GM12878 (cell line): ENCODE data around the gene GDNF. TPM values are rescaled to one million over a fixed set of nuclear protein-coding genes. Genes with fewer than 3 reads are reported as not detected.
A peak's percentile ranks its signal among the peaks of the same experiment; 100 is the strongest.

ENCODE experiments used
- ATAC-seq: fragments of 200-7000 bp; cut with Tn5 transposase; 3 replicates; pipeline ENCODE4 v1.9.1; 2020; ENCODE audit warnings: mild to moderate bottlenecking, moderate library complexity
- BruUV-seq: library from RNA; stranded (reverse); fragments of 400-500 nt; replicated peaks from 2 replicates; lab custom pipeline; 2021; lab: Mats Ljungman, UMichigan
- CTCF ChIA-PET: fragments of 300-600 bp; sonication (Branson Sonifier 250); formaldehyde crosslinking; extraction: SDS; loops from one replicate; lab custom pipeline; 2021; ENCODE audit warnings: inconsistent platforms; lab: Yijun Ruan, JAX
- POLR2A ChIA-PET: fragments of 350-600 bp; formaldehyde crosslinking; extraction: SDS; loops from one replicate; lab custom pipeline; 2021; ENCODE audit warnings: inconsistent platforms; lab: Charles Lee
- RAD21 ChIA-PET: fragments of 300-600 bp; sonication (Branson Sonifier 250); formaldehyde crosslinking; loops from one replicate; lab custom pipeline; 2023; ENCODE audit warnings: antibody characterized with exemption; ENCODE audit not compliant: unreplicated experiment; lab: Charles Lee
- SMC1A ChIA-PET: fragments of 300-600 bp; sonication (Branson Sonifier 250); formaldehyde crosslinking; loops from one replicate; lab custom pipeline; 2023; ENCODE audit not compliant: unreplicated experiment, uncharacterized antibody; lab: Charles Lee
- DNase-seq: peaks from one replicate; pipeline ENCODE4 v3.0.0-alpha.2; 2011; ENCODE audit warnings: low read depth, low spot score
- FAIRE-seq: peaks from 3 replicates; lab custom pipeline; 2011; peaks lifted over from hg19 to GRCh38; lab: Jason Lieb, UNC
- H2AFZ ChIP-seq: 2 replicates; pipeline ENCODE4 v1.6.0; 2011; ENCODE audit warnings: low read depth, low read length, control low read depth; ENCODE audit not compliant: control insufficient read depth
- H3K27ac ChIP-seq: 2 replicates; pipeline ENCODE4 v1.5.1; 2011; ENCODE audit warnings: control low read depth; ENCODE audit not compliant: control insufficient read depth, insufficient read depth
- H3K27me3 ChIP-seq, 2 experiments: replicated peaks in 1 of 2; 2 replicates each; pipeline versions ENCODE4 v1.6.0 to v1.6.1; 2011; ENCODE audit warnings: low read length in 1 of 2; ENCODE audit not compliant: control insufficient read depth in 2 of 2, insufficient read depth in 2 of 2
- H3K36me3 ChIP-seq, 2 experiments: 2 replicates each; pipeline ENCODE4 v1.5.1; 2011; ENCODE audit warnings: low read length in 1 of 2; ENCODE audit not compliant: control insufficient read depth in 2 of 2, insufficient read depth in 2 of 2
- H3K4me1 ChIP-seq: 2 replicates; pipeline ENCODE4 v1.6.1; 2011; ENCODE audit warnings: mild to moderate bottlenecking, low read length, moderate library complexity, mixed read lengths; ENCODE audit not compliant: control insufficient read depth, insufficient read depth
- H3K4me2 ChIP-seq: 2 replicates; pipeline ENCODE4 v1.6.0; 2011; ENCODE audit warnings: control low read depth; ENCODE audit not compliant: control insufficient read depth, insufficient read depth
- H3K4me3 ChIP-seq: fragments of 200-600 bp; sonication (generic); 2 replicates; pipeline ENCODE4 v1.5.1; 2016
- H3K79me2 ChIP-seq: 2 replicates; pipeline ENCODE4 v1.6.0; 2011; ENCODE audit warnings: low read length; ENCODE audit not compliant: control insufficient read depth, insufficient read depth
- H3K9ac ChIP-seq: 2 replicates; pipeline ENCODE4 v1.8.0; 2011; ENCODE audit warnings: low read length, control low read depth, mixed read lengths; ENCODE audit not compliant: control insufficient read depth, insufficient read depth
- H3K9me3 ChIP-seq: replicated peaks from 3 replicates; pipeline ENCODE4 v1.5.1; 2011; ENCODE audit warnings: mild to moderate bottlenecking, low read length; ENCODE audit not compliant: control insufficient read depth, insufficient read depth
- H4K20me1 ChIP-seq: 2 replicates; pipeline ENCODE4 v1.6.0; 2011; ENCODE audit not compliant: control insufficient read depth, insufficient read depth
- DPF2 ChIP-seq: fragments of 450-650 bp; IDR thresholded peaks from 2 replicates; pipeline ENCODE4 v1.6.1; 2017; ENCODE audit warnings: mild to moderate bottlenecking
- E2F4 ChIP-seq: IDR thresholded peaks from 2 replicates; pipeline ENCODE4 v1.6.1; 2012; ENCODE audit warnings: low read depth, low read length, improper control_type of control experiment
- E2F8 ChIP-seq: fragments of 450-650 bp; IDR thresholded peaks from 2 replicates; pipeline ENCODE4 v1.6.1; 2018; ENCODE audit warnings: mild to moderate bottlenecking, low read depth, moderate library complexity; ENCODE audit not compliant: partially characterized antibody
- IRF5 ChIP-seq: fragments of 450-650 bp; IDR thresholded peaks from 2 replicates; pipeline ENCODE4 v1.6.1; 2017; ENCODE audit warnings: borderline replicate concordance
- MEF2A ChIP-seq: IDR thresholded peaks from 2 replicates; pipeline ENCODE4 v1.6.1; 2011; ENCODE audit warnings: low read depth, mild to moderate bottlenecking, low read length, moderate library complexity; ENCODE audit not compliant: insufficient read depth
- MLLT1 ChIP-seq: fragments of 450-650 bp; IDR thresholded peaks from 2 replicates; pipeline ENCODE4 v1.6.1; 2016; ENCODE audit warnings: mild to moderate bottlenecking
- NFIC ChIP-seq: IDR thresholded peaks from 2 replicates; pipeline ENCODE4 v1.6.1; 2012; ENCODE audit warnings: low read depth, mild to moderate bottlenecking, inconsistent platforms, low read length, moderate library complexity
- NFYA ChIP-seq: IDR thresholded peaks from 2 replicates; pipeline ENCODE4 v1.6.1; 2011; ENCODE audit warnings: low read depth, mild to moderate bottlenecking, low read length, improper control_type of control experiment, borderline replicate concordance
- SKIL ChIP-seq: fragments of 450-650 bp; IDR thresholded peaks from 2 replicates; pipeline ENCODE4 v1.6.1; 2017; ENCODE audit warnings: mild to moderate bottlenecking, low read depth, inconsistent platforms; ENCODE audit not compliant: poor library complexity, severe bottlenecking
- ZZZ3 ChIP-seq: IDR thresholded peaks from 2 replicates; pipeline ENCODE4 v1.6.1; 2011; ENCODE audit warnings: low read depth; ENCODE audit not compliant: control insufficient read depth, insufficient read length
- WGBS: methylation state at CpG from one replicate; pipeline ENCODE4 v1.1.6; 2016; ENCODE audit warnings: low lambda C conversion rate; ENCODE audit not compliant: insufficient replicate concordance, insufficient coverage; ENCODE audit errors: missing lambda C conversion rate; 5-methylcytosine and 5-hydroxymethylcytosine counted together
- in situ Hi-C: fragments of 300-500 bp; cut with MboI; formaldehyde crosslinking; loops from 9 replicates; pipeline ENCODE4 v1.14.3; 2018; ENCODE audit warnings: mixed read lengths
- intact Hi-C: fragments of 100-400 bp; cut with micrococcal nuclease; formaldehyde crosslinking; loops from one replicate; pipeline ENCODE4 v1.14.2; 2022; ENCODE audit not compliant: unreplicated experiment
- polyA plus RNA-seq, 11 experiments: library from polyadenylated mRNA; depleted of rRNA in 4 of 11; unstranded in 6 of 11; stranded (reverse) in 5 of 11; fragments of >200 nt; fragmentation: Nextera tagmentation in 4 of 11; fragmentation: Illumina TruSeq in 1 of 11; extraction: Ambion mirVana in 4 of 11; extraction: Trizol in 1 of 11; gene quantifications; 1 replicate in 1 of 11; 2 replicates in 10 of 11; pipeline versions ENCODE4 v1.2.1 to v1.2.3, GENCODE V29; 2011 to 2016; ENCODE audit warnings: inconsistent platforms in 2 of 11, missing spikeins in 2 of 11, low read depth in 1 of 11
- total RNA-seq, 4 experiments: library from RNA; depleted of rRNA in 3 of 4; stranded (reverse); fragments of >200 nt in 3 of 4; fragmentation: Illumina TruSeq in 1 of 4; extraction: Trizol in 1 of 4; gene quantifications; 2 replicates each; pipeline versions ENCODE4 v1.2.1 to v1.2.3, GENCODE V29; 2013 to 2021
- TF ChIP-seq, protein P1 (sequence below): IDR thresholded peaks from 2 replicates; pipeline ENCODE4 v1.6.1; 2011; ENCODE audit warnings: borderline replicate concordance, low read depth, mild to moderate bottlenecking, moderate library complexity, low read length; ENCODE audit not compliant: insufficient read depth, poor library complexity, severe bottlenecking

Gene GDNF
- total and polyA plus RNA-seq, 10 of the 15 experiments (the other 5 are each of a cell fraction or from before 2014, with no cell fraction given): not detected

DNA sequence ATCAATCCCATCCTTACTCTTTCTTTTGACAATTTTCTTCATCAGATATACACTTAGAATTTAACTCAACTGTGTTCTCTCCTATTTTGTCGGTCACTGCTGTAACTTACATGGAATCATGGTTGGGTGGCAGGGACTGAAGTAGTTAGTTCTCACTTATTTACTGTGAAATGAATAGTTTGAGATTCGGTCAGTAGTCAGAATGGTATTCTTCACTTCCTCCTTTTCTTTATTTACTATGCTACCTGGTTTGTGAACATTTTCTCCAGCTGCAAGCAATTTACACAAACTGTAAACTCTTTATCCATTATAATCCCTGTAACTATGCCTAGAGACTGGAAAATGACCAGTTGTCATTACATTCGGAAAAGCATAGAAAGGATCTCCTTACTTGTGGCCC lies 41.5 kb upstream of the GDNF start:
- Histone ChIP-seq H3K9ac (no peak overlapping the region), H3K4me1 (peaks cover 6% of the 10 kb centered on the region; the same call in 1 of the 2 replicates), H3K4me3 (no peak overlapping the region), H2AFZ (no peak overlapping the region), H3K27ac (no peak overlapping the region), H4K20me1 (no peaks in the 10 kb centered on the region), H3K9me3 (no peaks in the 10 kb centered on the region; the same call in 2 of the 3 replicates), H3K79me2 (no peaks in the 10 kb centered on the region), H3K27me3 (peaks cover 0 to 2% of the 10 kb centered on the region in 2 experiments; a peak in 1 of 4 replicates), H3K36me3 (no peaks in the 10 kb centered on the region), H3K4me2 (peak overlapping the region; percentile 23; the same call in 1 of the 2 replicates)
- ATAC-seq (peak; percentile 89), DNase-seq (no peak), FAIRE-seq (peak; percentile 7)
- POLR2A ChIA-PET: no interaction called here
- BruUV-seq: no TSS peak
- SMC1A ChIA-PET: interaction anchor here (1.2 kb wide), 1 partner anchor 44 kb away, joined by 3 read pairs; no protein-coding TSS in a partner anchor
- WGBS: 33% methylated on average over 3 of the region's 3 CpGs
- CTCF ChIA-PET: interaction anchor here (1.7 kb wide), 1 partner anchor 24 kb away, joined by 6 read pairs; no protein-coding TSS in a partner anchor
- intact Hi-C loops (no loop called here), in situ Hi-C loops (no loop called here)
- RAD21 ChIA-PET: no interaction called here
- TF ChIP-seq E2F4 (no peak), ZZZ3 (no peak), MLLT1 (no peak), DPF2 (peak; percentile 85), IRF5 (no peak), E2F8 (no peak), MEF2A (0 out of 2 replicates have a peak, but pooled peaks have one; percentile 11), NFYA (no peak), NFIC (peak; percentile 35; the same call in 1 of the 2 replicates), SKIL (no peak)
- TF ChIP-seq, protein P1, sequence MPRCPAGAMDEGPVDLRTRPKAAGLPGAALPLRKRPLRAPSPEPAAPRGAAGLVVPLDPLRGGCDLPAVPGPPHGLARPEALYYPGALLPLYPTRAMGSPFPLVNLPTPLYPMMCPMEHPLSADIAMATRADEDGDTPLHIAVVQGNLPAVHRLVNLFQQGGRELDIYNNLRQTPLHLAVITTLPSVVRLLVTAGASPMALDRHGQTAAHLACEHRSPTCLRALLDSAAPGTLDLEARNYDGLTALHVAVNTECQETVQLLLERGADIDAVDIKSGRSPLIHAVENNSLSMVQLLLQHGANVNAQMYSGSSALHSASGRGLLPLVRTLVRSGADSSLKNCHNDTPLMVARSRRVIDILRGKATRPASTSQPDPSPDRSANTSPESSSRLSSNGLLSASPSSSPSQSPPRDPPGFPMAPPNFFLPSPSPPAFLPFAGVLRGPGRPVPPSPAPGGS: no peak
